ENCODE data around the gene SLC39A8. TPM values are rescaled to one million over a fixed set of nuclear protein-coding genes. Genes with fewer than 3 reads are reported as not detected.

SLC39A8 gene
- total RNA-seq, 1 experiment from 2014 or later, result 658 TPM

DNA sequence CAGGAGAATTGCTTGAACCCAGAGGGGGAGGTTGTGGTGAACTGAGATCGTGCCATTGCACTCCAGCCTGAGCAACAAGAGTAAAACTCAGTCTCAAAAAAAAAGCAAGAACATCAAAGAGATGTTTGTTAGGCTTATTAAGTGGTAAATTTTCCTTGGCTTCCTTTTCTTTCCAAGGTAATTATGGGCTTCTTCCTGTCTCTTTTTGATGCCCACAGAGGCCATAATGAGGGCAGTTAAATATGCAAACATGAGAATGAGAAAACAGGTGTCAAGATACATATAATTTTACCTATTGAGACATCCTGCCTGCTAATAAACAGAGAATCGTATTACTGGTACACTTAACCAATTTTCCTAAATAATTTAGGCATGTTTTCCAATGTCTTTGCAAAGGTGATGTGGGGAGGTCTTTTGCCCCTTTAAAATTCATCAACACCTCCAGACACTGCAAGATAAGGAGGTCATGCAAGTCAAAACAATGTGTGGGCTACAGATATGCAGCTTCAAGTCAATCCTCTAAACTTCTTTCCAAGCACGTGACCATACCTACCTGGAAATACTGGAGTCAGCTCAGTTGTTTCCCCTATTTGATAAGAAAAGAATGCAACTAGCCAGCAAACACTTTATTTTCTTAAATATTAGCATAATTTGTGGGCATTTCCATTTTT lies 2.7 kb downstream of the SLC39A8 start:
- DNase-seq (ENCODE audit: extremely low read depth, low read depth), result no peak

- DNase-seq (ENCODE audit: extremely low read depth, low read depth), result no peak
These were observed 4.1 kb downstream of the SLC39A8 start for GRCh38 chr4:102341201-102341600.

GRCh38 chr4:102339018-102339417 lies 6.3 kb downstream of the SLC39A8 start:
- DNase-seq (ENCODE audit: extremely low read depth, low read depth), result no peak

DNA sequence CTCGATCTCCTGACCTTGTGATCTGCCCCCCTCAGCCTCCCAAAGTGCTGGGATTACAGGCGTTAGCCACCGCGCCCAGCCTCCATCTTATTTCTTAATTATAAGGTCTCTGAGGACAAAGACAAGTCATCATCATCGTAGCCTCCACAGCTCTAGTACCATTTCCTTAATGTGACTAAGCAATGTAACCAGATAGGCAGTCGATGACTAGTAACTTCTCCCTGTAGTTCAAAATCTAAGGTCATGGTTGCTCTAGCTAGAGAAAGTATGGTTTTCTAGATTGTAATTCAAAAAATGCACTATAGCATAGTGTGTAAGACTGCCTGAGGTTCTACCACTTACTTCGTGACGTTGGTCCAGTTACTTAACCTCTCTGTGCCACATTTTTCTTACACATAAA lies 6.9 kb downstream of the SLC39A8 start:
- DNase-seq (ENCODE audit: extremely low read depth, low read depth), result no peak

DNA sequence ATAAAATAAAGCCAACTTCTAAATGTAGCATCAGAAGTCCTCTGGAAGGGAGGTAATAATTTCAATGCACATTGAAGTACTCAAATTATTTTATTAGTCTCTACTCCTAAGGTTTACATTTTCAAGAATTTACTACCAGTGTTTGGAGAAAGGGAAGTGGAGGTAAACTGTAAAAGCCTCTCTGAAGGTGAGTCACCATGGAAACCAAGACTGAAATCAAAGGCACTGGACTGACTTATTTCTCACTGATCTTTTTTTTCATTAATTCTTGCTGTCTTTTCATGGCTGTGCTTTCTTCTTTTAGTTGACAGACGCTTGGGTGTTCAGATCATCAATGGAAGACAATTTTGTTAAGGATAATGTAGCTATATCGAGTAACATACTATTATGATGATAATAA lies 9.7 kb downstream of the SLC39A8 start:
- DNase-seq (ENCODE audit: extremely low read depth, low read depth), result no peak

GRCh38 chr4:102334624-102335023 lies 10.7 kb downstream of the SLC39A8 start:
- DNase-seq (ENCODE audit: extremely low read depth, low read depth), result no peak

DNA sequence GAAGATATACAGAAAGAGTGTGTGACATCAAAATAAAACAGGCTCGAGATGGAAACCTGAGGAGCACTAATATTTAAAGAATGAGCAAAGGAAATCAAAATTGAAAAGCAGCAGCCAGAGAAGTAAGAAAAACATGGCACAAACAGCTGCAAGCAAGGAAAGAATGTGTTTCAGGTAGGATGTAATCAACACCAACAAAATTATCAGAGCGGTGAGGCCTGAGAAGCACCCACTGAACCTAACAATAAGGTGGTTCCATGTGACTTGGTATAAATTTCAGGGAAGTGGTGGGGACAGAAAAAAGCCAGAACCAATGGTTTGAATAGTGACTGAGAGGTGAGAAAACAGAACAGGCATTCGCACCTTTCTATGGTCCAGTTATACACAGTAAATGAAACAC lies 11.5 kb downstream of the SLC39A8 start:
- DNase-seq (ENCODE audit: extremely low read depth, low read depth), result no peak

DNA sequence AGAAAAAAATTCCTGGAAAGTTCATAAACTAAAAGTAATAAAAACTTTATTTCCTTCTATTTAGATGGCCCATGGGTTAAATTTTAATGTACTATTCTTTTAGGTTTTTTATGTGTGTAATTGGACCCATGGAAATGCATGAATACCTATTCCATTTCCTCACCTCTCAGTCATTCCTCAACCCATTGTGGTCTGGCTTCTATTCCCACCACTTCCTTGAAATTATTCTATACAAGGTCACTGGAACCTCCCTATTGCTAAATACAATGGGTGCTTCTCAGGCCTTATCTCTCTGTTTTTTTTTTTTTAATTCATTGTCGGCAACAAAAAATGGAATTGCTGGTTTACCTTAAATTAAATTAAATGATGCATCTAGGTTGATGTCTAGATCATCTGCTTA lies 17.2 kb downstream of the SLC39A8 start:
- DNase-seq (ENCODE audit: extremely low read depth, low read depth), result no peak

DNA sequence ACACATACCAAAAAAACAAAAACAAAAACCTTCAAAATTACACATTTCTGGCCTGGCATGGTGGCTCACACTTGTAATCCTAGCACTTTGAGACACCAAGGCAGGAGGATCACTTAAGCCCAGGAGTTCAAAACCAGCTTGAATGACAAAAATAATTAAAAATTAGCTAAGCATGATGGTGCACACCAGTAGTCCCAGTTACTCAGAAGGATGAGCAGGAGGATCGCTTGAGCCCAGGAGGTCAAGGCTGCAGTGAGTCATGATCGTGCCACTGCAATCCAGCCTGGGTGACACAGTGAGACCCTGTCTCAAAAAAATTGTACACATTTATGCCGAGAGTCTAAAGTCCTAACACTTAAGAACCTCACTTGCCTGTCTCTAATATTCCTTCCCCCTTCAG lies 18.3 kb downstream of the SLC39A8 start:
- DNase-seq (ENCODE audit: extremely low read depth, low read depth), result no peak

- DNase-seq (ENCODE audit: extremely low read depth, low read depth), result no peak
These were observed 20.6 kb downstream of the SLC39A8 start for GRCh38 chr4:102324730-102325129.

- DNase-seq (ENCODE audit: extremely low read depth, low read depth), result no peak
These were observed 22.5 kb downstream of the SLC39A8 start for GRCh38 chr4:102322736-102323135.

GRCh38 chr4:102321260-102321995 lies 23.9 kb downstream of the SLC39A8 start:
- DNase-seq (ENCODE audit: extremely low read depth, low read depth), result no peak

DNA sequence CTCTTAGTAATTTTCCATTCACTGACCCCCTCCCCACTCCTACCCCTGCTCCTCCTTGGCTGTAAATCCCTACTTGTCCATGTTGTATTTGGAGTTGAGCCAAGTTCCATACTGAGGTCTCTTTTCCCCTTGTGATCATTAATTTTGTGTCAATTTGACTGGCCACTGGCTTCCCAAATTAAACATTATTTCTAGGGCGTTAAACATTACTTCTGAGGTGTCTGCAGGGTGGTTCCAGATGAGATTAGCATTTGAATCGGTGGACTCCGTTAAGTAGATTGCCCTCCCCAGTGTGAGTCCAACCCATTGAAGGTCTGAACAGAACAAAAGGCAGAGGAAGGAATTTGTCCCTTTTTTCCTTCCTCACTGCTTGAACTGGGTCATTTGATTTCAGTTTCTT lies 25.7 kb downstream of the SLC39A8 start:
- no peak for DNase-seq (ENCODE audit: extremely low read depth, low read depth)

DNA sequence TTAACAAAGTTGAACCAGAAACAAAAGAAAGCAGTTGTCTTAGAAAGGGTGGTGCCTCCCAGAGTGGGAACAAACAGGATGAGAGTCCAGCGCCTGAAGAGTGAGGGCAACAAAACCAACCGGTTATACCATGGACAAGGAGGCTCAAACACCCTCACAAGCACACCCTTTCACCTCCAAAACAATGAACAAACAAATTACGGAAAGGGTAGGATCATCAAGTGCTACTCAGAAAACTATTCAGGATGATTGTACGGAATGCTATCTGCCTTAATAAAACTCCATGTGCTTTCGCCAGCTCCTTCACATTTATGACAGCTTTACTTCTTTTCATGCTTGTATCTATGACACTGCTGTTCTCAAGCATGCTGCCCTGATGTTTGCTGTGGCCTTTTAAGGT lies 26.8 kb downstream of the SLC39A8 start:
- DNase-seq (ENCODE audit: extremely low read depth, low read depth), result no peak

DNA sequence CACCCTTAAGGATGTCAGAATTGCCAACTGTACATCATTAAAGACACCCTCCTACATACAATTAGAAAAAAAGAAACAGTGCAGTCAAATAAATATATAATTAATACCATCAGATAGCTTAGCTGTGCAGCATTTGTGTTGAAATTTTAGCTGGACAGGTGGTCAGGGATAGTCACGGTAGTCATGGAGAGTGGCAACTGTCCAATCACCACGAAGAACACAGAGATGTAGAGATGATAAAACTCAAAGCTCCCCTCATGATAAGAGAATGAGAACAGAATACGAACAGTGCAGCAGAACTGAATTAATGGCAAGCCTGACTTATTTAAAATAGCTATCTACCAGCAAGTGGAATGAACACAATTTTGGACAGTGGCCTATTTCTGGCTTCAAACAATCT lies 27.2 kb downstream of the SLC39A8 start:
- no peak for DNase-seq (ENCODE audit: extremely low read depth, low read depth)

GRCh38 chr4:102317459-102317858 lies 27.8 kb downstream of the SLC39A8 start:
- DNase-seq (ENCODE audit: extremely low read depth, low read depth), result no peak

GRCh38 chr4:102316585-102316984 lies 28.7 kb downstream of the SLC39A8 start:
- no peak for DNase-seq (ENCODE audit: extremely low read depth, low read depth)

- DNase-seq (ENCODE audit: extremely low read depth, low read depth), result no peak
These were observed 29.8 kb downstream of the SLC39A8 start for GRCh38 chr4:102315532-102315931.

DNA sequence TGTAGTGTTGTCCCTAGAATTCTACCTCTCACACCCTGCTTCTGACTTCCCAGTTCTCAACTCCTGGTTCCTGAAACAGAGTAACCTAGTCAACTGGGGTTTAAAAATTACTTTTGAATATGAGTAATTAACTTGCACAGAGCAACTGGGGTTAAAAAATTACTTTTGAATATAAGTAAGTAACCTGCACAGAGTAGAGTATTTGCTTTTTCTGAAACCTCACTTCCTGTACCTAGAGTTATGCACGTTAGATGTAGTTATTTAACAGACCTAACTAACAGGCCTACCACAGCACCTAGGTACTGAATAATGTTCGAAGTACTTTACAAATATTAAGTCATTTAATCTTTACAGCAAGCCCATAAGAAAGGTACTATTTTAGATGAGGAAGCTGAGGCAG lies 32.9 kb downstream of the SLC39A8 start:
- no peak for DNase-seq (ENCODE audit: extremely low read depth, low read depth)

GRCh38 chr4:102311912-102312311 lies 33.4 kb downstream of the SLC39A8 start:
- no peak for DNase-seq (ENCODE audit: extremely low read depth, low read depth)

DNA sequence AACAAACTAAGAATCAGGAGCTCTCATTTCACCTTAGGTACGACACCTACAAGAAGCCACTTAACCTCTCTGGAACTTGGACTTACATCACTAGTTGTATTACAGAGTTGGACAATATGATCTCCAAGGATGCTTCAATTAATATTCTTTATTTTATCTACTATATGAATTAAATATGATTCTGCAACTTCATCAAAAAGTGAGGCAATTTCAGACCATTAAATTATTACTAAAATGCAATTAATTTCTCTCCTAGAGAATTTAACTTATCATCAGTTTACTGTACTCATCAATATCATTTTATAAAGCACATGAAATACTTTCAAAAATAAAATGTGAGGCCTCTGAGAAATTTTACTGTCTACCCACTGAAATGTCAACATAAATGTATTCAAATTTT lies 33.9 kb downstream of the SLC39A8 start:
- DNase-seq (ENCODE audit: extremely low read depth, low read depth), result no peak

DNA sequence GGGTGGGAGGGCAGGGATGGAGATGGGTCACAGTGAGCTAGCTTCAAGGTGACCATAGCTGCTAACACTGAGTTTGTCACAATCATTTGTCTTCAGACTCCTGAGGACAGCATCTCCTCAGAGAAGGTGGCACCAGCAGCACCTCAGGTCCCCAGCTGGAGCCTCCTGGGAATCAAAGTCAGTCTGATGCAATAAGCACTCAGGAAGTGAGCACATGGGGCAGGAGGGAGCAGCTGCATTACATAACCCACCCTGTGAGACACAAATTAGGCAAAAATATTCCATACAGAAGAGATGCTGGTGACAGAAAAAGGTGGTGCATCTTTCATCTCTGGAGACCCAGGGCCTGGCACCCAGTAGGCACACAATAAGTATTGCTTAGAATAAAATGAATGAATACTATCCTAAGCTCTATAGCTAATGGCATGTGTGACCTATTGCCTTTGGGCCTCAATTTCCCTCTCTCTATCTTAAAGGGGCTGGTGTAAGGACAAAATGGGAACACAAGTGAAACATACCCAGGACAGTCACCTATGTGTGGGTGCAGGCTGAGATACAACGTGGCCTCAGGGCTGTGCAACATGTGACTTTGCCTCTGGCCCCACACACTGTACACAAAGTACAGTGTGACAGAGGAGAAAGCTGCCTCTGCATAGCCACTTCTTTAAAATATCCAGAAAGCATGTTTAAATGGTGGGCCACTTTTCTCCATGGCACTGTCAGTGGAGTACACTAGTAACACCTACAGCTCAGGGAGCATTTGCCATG lies 37.1 kb downstream of the SLC39A8 start:
- DNase-seq (ENCODE audit: extremely low read depth, low read depth), result peak; percentile 30

Data from NCI-H460 (cell line).